Measurements from ENCODE around the gene DIDO1.
"Not testable (repeated sequence)": the region's sequence is repeated elsewhere in the genome, so short reads cannot be mapped to it uniquely, and the experiment has no call there.

Gene DIDO1

DNA sequence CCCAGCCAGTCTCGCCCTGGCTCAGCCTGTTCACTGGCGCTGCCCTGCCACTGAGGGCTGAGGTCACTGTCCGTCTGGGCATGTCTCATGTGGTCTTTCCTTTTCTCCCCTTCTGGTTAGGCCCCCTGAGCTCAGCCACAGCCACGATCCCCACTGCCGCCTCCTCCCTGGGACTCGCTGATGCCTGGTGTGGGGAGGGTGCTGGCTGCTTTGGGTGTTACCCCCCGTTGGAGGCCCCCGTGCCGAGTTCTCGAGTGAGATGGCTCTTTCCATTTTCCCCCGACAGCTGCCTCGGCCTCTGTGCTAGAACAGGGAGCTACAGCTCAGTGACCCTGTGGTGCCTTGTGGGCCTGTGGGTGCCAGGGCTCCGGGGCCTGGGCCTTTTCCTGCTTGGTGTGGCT lies 49.8 kb downstream of the DIDO1 start:
- no peak for DNase-seq (ENCODE audit: low read depth)
- peaks cover 26% of the 10 kb centered on the region for H3K4me1 ChIP-seq (ENCODE audit: control insufficient read depth, insufficient read depth, low read length)
- no peaks in the 10 kb centered on the region for H3K9me3 ChIP-seq (ENCODE audit: control insufficient read depth, low read length)
- H3K9ac ChIP-seq (ENCODE audit: low read length) = peak overlapping the region; percentile 79
- peaks cover 8% of the 10 kb centered on the region for H3K36me3 ChIP-seq (ENCODE audit: control insufficient read depth, insufficient read depth, low read length, severe bottlenecking)
- H3K27me3 ChIP-seq (replicated peaks; ENCODE audit: control insufficient read depth, insufficient read depth, low read length) = no peaks in the 10 kb centered on the region
- H3K4me3 ChIP-seq (ENCODE audit: low read length) = no peak overlapping the region

DNA sequence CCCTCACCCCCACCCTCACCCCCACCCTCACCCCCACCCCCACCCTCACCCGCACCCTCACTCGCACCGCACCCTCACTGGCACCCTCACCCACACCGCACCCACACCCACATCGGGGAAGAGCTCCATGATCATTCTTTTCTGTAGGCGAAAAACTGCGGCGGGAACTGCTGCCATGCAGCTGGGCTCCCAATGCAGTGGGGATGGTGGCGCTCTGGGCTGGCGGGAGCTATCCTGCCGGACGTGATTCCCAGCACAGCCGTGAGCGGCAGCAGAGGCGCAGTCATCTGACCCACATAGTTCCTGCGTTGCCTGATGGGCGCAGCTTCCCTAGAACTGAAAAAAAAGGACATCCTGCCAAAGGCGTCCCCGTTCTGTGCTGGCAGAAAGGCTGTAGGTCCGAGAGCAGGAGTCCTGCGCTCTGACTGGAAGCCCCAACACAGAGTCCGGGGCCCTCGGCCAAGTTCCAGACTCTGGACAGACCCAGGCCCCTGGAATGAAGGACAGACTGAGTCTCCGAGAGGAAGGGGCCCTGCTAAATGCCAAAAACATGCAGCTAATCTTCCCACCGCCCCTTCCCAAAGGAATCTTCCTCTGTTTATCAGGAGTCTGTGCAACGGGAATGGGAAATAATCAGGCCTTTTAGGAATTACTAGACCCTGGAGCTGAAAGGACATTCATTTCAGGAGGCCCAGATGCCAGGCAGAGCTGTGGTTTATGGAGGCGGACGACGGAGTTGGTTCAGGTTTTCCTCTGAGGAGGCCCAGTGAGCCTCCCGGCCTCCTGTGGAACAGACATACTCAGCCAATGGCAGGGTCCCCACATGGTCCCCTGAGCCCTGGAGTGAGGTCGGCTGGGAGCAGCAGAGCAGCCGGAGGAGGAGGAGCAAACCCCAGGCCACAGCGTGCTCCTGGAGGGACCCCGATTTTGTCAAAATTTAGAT lies 50.6 kb downstream of the DIDO1 start:
- Histone ChIP-seq H3K27me3 (replicated peaks; ENCODE audit: control insufficient read depth, insufficient read depth, low read length) (no peaks in the 10 kb centered on the region), H3K36me3 (ENCODE audit: control insufficient read depth, insufficient read depth, low read length, severe bottlenecking) (no peaks in the 10 kb centered on the region), H3K9ac (ENCODE audit: low read length) (peak overlapping the region; percentile 79), H3K4me1 (ENCODE audit: control insufficient read depth, insufficient read depth, low read length) (peaks cover 27% of the 10 kb centered on the region), H3K9me3 (ENCODE audit: control insufficient read depth, low read length) (no peaks in the 10 kb centered on the region), H3K4me3 (ENCODE audit: low read length) (peak overlapping the region; percentile 26)
- DNase-seq (ENCODE audit: low read depth) = peak; percentile 78

DNA sequence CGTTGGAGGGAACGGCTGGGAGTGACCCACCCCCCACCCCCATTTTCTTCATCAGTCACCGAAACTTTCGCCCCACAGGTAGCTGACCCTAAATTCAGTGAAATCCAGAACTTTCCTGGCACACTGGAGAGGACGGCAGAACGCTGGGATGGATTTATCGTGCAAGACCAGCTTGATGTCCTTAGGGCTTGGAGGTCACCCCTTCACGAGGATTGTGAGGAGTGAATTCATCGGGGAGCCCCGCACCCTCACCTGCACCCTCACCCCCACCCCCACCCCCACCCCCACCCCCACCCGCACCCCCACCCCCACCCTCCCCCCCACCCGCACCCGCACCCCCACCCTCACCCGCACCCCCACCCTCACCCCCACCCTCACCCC lies 51.4 kb downstream of the DIDO1 start:
- no peaks in the 10 kb centered on the region for H3K36me3 ChIP-seq (ENCODE audit: control insufficient read depth, insufficient read depth, low read length, severe bottlenecking)
- H3K27me3 ChIP-seq (replicated peaks; ENCODE audit: control insufficient read depth, insufficient read depth, low read length) = no peaks in the 10 kb centered on the region
- no peak overlapping the region for H3K9ac ChIP-seq (ENCODE audit: low read length)
- no peaks in the 10 kb centered on the region for H3K9me3 ChIP-seq (ENCODE audit: control insufficient read depth, low read length)
- no peak for DNase-seq (ENCODE audit: low read depth)
- H3K4me1 ChIP-seq (ENCODE audit: control insufficient read depth, insufficient read depth, low read length) = peaks cover 27% of the 10 kb centered on the region
- H3K4me3 ChIP-seq (ENCODE audit: low read length) = no peak overlapping the region

DNA sequence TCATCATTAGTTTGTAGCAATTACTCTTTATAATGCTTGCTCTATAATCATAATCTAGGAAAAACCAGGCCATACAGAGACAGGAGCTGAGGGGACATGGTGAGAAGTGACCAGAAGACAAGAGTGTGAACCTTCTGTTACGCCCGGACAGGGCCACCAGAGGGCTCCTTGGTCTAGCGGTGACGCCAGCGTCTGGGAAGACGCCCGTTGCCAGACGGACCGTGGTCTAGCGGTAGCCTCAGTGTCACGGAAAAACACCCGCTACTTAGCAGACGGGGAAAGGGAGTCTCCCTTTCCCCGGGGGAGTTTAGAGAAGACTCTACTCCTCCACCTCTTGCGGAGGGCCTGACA lies 52.6 kb downstream of the DIDO1 start:
- peak; percentile 76 for DNase-seq (ENCODE audit: low read depth)
- H3K4me3 ChIP-seq (ENCODE audit: low read length); H3K9ac ChIP-seq (ENCODE audit: low read length); H3K9me3 ChIP-seq (ENCODE audit: control insufficient read depth, low read length); H3K27me3 ChIP-seq (replicated peaks; ENCODE audit: control insufficient read depth, insufficient read depth, low read length); H3K36me3 ChIP-seq (ENCODE audit: control insufficient read depth, insufficient read depth, low read length, severe bottlenecking): not testable (repeated sequence)
- H3K4me1 ChIP-seq (ENCODE audit: control insufficient read depth, insufficient read depth, low read length) = peaks cover 27% of the 10 kb centered on the region

DNA sequence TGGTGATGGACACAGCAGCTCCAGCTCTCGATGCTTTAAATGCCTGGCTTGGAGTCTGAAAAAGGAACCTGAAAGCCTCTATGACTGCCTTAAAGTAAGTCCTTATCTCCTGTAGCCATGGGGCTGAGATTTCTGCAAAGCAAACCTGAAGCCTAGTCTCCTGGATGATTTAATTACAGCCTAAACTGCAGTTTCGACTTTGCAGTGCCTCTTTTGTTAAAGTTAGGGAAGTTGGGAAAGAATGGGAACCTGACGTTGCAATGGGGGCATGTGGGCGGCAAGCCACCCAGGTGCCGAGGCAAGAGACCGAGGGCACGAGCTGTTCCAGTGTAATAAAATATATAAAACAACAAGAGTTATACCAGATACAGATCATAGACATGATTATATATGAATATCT lies 53.0 kb downstream of the DIDO1 start:
- Histone ChIP-seq H3K9ac (ENCODE audit: low read length) (no peak overlapping the region), H3K36me3 (ENCODE audit: control insufficient read depth, insufficient read depth, low read length, severe bottlenecking) (no peaks in the 10 kb centered on the region), H3K4me1 (ENCODE audit: control insufficient read depth, insufficient read depth, low read length) (peaks cover 27% of the 10 kb centered on the region), H3K27me3 (replicated peaks; ENCODE audit: control insufficient read depth, insufficient read depth, low read length) (no peaks in the 10 kb centered on the region), H3K9me3 (ENCODE audit: control insufficient read depth, low read length) (no peaks in the 10 kb centered on the region), H3K4me3 (ENCODE audit: low read length) (no peak overlapping the region)
- DNase-seq (ENCODE audit: low read depth) = no peak

DNA sequence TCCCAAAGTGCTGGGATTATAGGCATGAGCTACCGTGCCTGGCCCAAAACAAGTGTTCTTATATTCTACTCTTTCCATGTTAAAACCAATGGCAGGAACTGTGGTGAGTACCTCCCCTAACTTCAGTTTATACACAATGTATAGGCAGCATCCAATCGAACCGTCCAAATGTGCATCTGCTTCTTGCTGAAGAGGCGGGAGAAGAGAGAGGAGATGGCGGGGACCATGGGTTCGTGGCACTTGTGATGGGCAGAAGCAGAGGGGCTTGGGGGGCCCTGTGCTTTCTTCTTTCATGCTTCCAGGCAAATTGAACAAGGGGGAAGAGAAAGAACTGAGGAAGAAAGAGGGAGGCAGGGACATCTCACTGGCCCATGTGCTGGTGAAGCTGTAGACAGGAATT lies 53.4 kb downstream of the DIDO1 start:
- H3K4me1 ChIP-seq (ENCODE audit: control insufficient read depth, insufficient read depth, low read length) = peaks cover 27% of the 10 kb centered on the region
- no peak for DNase-seq (ENCODE audit: low read depth)
- H3K9ac ChIP-seq (ENCODE audit: low read length) = no peak overlapping the region
- no peaks in the 10 kb centered on the region for H3K36me3 ChIP-seq (ENCODE audit: control insufficient read depth, insufficient read depth, low read length, severe bottlenecking)
- H3K4me3 ChIP-seq (ENCODE audit: low read length) = no peak overlapping the region
- H3K27me3 ChIP-seq (replicated peaks; ENCODE audit: control insufficient read depth, insufficient read depth, low read length) = no peaks in the 10 kb centered on the region
- no peaks in the 10 kb centered on the region for H3K9me3 ChIP-seq (ENCODE audit: control insufficient read depth, low read length)

DNA sequence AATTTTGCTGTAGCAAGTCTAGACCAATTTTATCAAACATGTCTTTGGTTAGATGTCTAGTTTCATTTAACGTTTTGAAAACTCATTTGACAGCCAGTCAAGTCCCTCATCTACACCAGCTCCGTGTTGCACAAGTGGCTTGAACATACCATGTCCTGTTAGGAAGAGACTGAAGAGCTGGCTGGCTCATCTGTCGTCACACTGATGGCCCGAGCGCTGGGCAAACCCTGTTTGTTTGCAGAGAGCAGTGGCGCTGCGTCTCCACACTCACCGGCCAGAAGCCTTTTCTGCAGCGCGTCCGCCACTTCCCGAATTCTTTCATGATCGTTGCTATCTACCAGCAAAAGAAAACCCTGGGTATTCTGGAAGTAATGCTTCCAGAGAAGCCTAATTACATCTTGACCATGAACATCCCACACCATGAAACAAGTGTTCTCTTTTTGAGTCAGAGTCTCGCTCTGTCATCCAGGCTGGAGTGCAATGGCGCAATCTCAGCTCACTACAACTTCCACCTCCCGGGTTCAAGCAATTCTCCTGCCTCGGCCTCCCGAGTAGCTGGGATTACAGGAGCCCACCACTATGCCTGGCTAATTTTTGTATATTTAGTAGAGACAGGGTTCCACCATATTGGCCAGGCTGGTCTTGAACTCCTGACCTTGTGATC lies 54.0 kb downstream of the DIDO1 start:
- H3K27me3 ChIP-seq (replicated peaks; ENCODE audit: control insufficient read depth, insufficient read depth, low read length) = no peaks in the 10 kb centered on the region
- no peaks in the 10 kb centered on the region for H3K9me3 ChIP-seq (ENCODE audit: control insufficient read depth, low read length)
- DNase-seq (ENCODE audit: low read depth) = no peak
- no peaks in the 10 kb centered on the region for H3K36me3 ChIP-seq (ENCODE audit: control insufficient read depth, insufficient read depth, low read length, severe bottlenecking)
- H3K9ac ChIP-seq (ENCODE audit: low read length) = no peak overlapping the region
- H3K4me3 ChIP-seq (ENCODE audit: low read length) = no peak overlapping the region
- H3K4me1 ChIP-seq (ENCODE audit: control insufficient read depth, insufficient read depth, low read length) = peaks cover 26% of the 10 kb centered on the region

DNA sequence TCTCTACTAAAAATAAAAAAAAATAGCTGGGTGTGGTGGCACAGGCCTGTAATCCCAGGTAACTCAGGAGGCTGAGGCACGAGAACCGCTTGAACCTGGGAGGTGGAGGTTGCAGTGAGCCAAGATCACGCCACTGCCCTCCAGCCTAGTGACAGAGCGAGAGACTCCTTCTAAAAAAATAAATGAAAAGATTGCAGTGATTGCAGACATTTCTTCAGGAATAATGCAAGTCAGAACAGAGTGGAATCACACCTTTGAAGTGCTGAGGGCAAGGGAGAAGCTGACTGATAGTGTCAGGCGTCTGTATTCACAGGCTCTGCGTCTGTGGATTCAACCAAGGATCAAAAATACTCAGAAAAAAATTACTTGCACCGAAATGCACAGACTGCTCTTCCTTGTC lies 62.1 kb downstream of the DIDO1 start:
- H3K4me3 ChIP-seq (ENCODE audit: low read length) = no peak overlapping the region
- H3K9me3 ChIP-seq (ENCODE audit: control insufficient read depth, low read length) = peaks cover 2% of the 10 kb centered on the region
- H3K27me3 ChIP-seq (replicated peaks; ENCODE audit: control insufficient read depth, insufficient read depth, low read length) = no peaks in the 10 kb centered on the region
- peaks cover 20% of the 10 kb centered on the region for H3K4me1 ChIP-seq (ENCODE audit: control insufficient read depth, insufficient read depth, low read length)
- H3K9ac ChIP-seq (ENCODE audit: low read length) = no peak overlapping the region
- no peak for DNase-seq (ENCODE audit: low read depth)
- H3K36me3 ChIP-seq (ENCODE audit: control insufficient read depth, insufficient read depth, low read length, severe bottlenecking) = no peaks in the 10 kb centered on the region

DNA sequence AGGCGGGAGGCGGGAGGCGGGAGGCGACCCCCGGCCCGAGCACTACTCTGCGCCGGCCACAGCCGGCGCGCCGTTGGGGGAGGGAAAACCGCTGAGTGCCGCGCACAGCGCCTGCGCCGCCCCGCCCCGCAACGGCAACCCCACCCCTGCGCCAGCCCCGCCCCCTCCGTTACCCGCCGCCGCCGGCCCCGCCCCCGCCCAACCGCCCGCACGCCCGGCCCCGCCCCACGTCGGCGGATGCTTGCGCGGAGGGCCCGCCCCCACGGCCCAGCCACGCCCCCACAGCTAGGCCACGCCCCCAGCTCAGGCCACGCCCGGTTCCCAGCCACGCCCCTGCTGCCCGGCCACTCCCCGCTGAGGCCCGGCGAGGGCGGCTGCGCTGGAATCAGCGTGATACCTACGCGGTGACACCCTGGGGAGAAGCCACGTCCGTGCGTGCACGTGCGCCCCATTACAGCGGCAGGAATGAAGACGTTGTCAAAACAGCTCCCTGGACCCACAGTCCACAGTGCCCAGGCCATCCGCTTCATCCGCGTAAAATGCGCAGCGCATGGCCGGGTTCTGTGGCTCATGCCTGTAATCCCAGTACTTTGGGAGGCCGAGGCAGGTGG lies 64.5 kb downstream of the DIDO1 start, which contains the start of gene TCFL5:
Gene TCFL5, minus strand, starts transcription at position 97 of the 611 bp plus-strand sequence. CDS start 152 bp downstream, outside the sequence.
- Histone ChIP-seq H3K27me3 (replicated peaks; ENCODE audit: control insufficient read depth, insufficient read depth, low read length) (no peaks in the 10 kb centered on the region), H3K36me3 (ENCODE audit: control insufficient read depth, insufficient read depth, low read length, severe bottlenecking) (peaks cover 5% of the 10 kb centered on the region), H3K9ac (ENCODE audit: low read length) (peak within 1 kb of the TSS; percentile 66), H3K4me3 (ENCODE audit: low read length) (peak within 1 kb of the TSS; percentile 79), H3K4me1 (ENCODE audit: control insufficient read depth, insufficient read depth, low read length) (peaks cover 20% of the 10 kb centered on the region), H3K9me3 (ENCODE audit: control insufficient read depth, low read length) (peaks cover 2% of the 10 kb centered on the region)
- peak; percentile 95 for DNase-seq (ENCODE audit: low read depth)

DNA sequence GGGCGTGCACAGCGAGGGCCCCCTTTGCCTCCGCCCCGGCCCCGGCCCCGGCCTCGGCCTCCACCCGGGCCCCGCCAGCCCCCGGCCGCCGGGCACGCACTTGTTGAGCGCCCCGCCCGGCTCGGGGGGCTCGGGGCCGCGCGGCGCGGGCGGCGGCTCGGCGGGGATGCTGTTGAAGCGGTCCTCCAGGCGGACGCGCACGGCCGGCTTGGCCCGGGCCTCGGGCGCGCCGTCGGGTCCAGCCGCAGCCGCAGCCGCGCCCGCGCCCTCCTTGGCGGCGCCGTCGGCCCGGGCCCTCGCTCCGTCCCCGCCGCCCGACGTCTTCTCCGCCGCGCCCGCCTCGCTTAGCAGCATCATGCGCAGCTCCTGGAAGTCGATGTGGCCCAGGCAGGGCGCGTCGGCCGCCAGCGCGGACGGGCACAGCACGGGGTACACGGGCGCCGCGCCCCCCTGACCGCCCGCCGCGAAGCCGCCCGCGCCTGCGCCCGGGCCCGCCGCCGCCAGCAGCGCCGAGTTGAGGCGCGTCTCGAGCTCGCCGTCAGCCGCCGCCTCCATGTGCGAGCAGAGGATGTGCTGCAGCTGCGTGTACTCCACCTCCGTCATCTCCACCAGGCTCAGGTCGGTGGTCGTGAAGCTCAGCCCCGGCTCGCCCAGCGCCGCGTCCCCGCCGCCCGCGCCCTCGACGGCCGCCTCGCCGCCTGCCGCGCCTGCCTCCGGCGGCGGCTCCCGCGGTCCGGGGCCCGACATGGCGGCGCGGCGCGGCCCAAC lies 65.2 kb downstream of the DIDO1 start:
- Histone ChIP-seq H3K36me3 (ENCODE audit: control insufficient read depth, insufficient read depth, low read length, severe bottlenecking) (peaks cover 8% of the 10 kb centered on the region), H3K4me3 (ENCODE audit: low read length) (peak overlapping the region; percentile 79), H3K9ac (ENCODE audit: low read length) (peak overlapping the region; percentile 60), H3K9me3 (ENCODE audit: control insufficient read depth, low read length) (peaks cover 2% of the 10 kb centered on the region), H3K27me3 (replicated peaks; ENCODE audit: control insufficient read depth, insufficient read depth, low read length) (no peaks in the 10 kb centered on the region), H3K4me1 (ENCODE audit: control insufficient read depth, insufficient read depth, low read length) (peaks cover 20% of the 10 kb centered on the region)
- DNase-seq (ENCODE audit: low read depth) = peak; percentile 69

Measured in adipocyte (in vitro differentiated cells).